GM21390 (cell line): Measurements from ENCODE around the gene CTNS.

Experiments
- ATAC-seq: cut with Tn5 transposase; IDR thresholded peaks from one replicate; pipeline ENCODE4 v1.9.1; 2021; ENCODE audit not compliant: unreplicated experiment

The CTNS gene

DNA sequence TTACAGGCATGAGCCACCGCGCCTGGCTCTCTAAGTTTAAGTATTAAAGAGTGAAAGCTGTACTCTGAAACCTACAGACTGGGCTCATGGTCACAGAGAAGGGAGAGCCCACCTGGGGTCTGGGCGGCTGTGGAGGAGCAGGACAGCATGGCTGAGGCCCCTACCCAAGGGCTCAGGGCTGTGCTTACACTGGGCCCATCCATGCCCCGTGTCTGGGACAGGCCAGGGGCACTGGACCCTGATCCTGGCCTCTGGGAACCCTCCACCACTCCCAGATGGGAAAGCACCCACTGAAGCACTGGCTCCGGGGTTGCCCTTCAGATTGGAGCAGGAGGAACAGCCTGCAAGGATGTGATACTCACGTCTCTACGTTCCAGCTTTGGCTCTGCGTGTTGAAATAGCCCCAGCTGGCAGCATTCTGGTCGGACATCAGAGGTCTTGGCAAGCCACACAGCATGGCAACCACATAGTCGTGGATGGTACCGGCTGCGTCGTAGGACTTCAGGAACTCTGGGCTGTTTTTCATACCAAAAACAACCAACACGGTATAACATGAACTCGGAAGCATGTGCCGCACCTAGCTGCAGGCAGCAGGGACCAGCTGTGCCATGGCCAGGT is 13.5 kb upstream of the CTNS start:
- no peak for ATAC-seq

DNA sequence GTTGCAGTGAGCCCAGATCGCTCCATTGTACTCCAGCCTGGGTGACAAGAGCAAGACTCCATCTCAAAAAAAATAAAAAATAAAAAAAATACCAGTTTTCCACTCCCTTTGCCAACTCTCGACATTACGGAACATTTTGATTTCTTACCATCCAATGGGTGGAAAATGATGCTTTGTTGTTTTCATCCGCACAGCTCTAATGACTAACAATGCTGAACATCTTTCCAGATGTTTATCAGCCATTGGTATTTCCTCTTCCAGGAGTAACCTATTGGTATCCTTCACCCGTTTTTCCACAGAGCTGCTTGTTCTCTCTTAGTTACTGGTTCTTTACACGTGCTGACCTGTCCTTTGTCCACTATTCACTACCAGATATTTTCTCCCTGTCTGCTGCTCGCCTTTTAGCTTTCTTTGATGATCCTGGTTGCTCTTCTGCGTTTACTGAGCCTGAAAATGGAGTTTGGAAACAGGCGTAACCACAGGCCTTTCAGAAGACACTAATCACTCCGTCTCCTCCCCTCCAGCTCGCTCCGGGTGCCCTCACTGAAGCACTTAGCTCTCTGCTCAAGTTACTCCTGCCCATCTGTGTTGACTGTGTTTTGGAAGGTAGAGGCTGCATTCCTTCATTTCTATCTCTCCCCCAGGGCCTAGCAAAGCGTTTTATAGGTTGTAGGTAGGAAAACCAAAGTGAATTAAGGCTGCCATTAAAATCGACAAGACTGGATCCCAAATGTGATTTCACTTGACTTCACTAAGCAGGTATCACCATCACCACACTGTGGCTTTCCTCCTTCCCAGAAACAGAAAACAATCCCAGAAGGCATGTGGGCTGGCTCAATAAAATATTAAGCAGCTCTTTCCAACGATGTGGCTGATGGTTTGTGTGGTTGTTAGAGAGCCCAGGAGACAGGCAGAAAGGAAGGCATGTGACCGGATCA is 9.5 kb upstream of the CTNS start:
- ATAC-seq = no peak

DNA sequence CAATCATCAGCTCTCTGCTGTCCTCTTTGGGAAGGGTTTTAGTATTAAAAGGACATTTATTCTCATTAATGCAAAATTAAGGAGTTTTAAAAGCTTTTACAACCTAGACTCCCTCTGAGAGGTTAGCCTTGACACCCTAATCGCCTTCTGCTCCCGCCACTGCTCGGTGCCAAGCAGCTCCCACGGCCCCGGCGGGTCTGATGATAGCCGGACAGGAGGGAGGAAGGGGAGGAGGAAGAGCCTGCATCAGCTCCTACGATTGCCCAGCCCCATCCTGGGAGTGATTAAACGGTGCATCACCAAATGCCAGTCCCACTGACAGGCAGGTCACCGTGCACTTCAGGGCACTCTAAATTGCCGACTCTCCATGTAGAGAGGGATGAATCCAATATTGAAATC is 8.8 kb upstream of the CTNS start:
- no peak for ATAC-seq

DNA sequence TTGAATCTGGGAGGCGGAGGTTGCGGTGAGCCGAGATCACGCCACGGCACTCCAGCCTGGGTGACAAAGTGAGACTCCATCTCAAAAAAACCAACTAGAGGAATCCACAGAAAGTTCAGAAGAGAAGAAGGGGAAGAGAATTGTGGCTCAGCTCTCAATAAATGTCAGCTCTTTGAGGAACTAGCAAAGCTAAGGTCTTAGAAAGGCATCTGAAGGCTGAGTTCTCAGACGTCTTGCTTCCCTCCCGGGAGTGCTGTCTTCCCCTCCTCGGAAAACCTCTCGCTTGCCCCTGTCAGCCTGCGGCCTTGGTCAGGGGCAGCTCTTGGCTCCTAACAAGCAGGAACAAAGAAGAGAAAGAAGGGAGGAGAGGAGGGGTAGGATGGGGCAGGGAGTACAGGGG is 5.8 kb upstream of the CTNS start:
- no peak for ATAC-seq

DNA sequence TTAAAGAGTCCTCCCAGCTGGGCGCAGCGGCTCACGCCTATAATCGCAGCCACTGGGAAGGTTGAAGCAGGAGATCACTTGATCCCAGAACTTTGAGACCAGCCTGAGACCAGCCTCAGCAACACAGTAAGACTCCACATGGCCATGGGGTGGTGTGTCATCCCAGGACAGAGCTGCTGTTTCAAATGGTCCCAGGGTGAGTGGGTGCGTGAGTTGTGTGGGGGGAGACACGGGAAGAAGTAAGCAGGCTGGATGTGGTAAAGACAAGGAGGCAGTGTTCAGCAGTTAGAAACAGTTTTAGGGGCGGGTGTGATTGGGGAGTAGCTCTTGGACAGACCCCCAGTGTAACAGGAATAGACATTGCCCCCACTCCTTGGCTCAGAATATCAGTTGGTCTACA is 4.3 kb upstream of the CTNS start:
- no peak for ATAC-seq

DNA sequence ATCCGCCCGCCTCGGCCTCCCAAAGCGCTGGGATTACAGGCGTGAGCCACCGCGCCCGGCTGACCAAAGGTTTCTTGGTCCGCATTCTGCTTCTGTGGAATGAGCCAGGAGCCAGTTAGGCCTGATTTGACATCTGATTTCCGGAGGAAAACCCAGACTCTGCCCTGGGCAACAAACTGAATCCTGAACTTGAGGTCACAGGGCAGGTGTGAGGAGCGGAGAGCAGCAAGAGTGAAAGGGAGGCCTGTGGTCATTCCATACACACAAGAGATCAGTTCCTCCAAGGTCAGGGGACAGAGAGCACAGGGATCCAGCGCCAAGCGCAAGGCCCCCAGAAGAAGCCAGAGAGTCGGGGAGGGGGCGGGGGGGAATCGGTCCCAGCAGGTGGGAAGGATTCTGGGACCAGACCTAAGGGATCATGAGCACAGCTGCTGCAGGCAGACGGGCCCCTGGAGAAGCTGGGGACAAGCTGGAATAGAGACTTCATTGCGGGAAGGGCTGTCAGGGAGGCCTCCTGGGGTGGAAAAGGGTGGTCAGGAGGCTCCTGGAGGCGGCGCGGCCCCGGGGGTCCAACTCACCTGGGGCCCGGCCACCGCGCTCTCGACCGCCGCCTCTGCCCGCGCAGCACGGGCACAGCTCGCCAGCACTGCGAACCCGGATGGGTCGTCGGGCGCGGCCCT is 946 bp upstream of the CTNS start:
- ATAC-seq = no peak

DNA sequence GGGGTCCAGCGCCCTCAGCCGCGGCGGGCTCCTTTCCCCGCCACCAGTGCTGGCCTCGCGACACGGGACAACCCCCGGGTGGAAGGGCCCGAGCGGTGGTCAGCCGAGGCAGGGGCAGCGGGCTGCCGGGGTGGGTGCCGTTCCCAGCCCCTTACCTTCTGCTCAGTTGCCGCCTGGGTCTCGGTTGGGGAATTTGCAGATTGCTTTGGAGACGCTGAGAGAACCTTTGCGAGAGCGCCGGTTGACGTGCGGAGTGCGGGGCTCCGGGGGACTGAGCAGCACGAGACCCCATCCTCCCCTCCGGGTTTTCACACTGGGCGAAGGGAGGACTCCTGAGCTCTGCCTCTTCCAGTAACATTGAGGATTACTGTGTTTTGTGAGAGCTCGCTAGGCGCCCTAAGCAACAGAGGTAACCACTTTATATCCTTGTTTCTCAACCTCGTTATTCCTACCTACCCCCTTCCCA is 381 bp downstream of the CTNS start:
- ATAC-seq = peak; percentile 2

DNA sequence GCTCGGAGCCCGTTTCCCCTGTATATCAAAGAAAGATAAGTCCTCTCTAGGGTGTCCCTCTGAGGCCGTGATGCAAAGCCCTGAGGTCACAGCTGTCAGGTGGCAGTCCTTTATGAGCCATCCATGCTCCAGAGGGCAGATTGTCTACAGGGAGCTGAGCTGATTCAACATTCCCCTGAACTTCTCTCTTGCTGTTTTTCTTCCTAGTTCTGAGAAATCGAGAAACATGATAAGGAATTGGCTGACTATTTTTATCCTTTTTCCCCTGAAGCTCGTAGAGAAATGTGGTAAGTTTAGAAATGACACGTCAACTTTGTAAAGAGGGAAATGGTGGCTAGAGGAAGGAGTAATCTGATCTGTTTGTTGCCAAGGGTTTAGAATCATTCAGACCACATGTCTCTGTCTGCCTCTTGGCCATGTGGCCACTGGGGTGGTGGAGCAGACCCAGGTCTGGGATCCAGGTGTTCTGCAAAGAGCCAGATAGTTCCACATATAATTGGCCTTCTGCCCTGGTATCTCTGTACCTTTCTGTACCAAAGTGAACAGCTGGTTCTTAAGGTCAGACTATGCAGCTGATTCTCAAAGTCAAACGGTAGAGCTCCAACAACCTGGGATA is 3.5 kb downstream of the CTNS start:
- no peak for ATAC-seq

DNA sequence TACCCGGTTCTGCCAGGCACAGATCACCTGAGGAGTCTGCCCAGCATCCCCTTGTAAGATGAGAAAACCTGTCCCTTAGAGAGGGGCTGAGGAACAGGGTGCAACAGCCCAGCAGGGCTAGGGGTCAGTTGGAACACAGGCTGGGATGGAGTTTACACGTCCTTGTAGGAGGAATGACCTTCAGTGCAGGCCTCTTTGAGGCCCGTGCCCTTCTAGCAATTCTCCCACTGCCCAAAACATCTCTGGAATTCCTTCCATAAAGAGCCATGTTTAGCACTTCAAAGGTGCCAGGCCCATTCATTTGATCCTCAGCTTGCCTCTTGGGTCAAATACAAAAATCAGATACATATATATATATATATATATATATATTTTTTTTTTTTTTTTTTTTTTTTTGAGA is 4.5 kb downstream of the CTNS start:
- no peak for ATAC-seq

DNA sequence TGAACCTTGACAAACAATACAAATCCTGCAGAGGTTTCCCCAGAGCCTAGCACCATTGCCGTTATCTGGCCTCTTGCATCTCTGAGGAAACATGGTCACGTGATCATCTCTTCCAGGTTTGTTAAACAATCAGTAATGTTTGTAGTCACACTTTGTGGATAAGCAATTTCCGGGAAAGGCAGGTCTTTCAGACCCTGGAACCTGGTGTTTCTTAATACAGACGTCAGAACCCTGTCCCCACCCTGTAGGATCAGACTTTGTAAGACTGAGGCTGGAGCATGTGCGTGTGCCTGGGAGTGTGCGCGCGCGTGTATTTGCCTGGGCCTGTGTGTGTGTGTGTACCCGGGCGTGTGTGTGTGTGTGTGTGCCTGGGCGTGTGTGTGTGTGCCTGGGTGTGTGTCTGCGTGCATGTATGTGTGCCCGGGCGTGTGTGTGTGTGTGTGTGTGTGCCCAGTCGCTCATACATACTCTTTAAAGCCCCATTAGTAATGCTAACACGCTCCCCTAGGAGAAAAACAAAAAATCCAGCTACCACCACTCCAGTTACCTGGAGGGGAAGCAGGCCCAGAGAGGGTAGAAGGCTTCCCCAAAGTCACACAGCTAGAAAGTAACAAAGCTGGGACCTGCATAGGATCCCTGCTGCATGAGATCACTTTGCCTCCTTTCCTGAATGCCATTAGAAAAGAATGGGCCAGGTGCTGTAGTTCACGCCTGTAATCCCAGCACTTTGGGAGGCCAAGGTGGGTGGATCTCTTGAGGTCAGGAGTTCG is 5.3 kb downstream of the CTNS start:
- ATAC-seq = no peak

DNA sequence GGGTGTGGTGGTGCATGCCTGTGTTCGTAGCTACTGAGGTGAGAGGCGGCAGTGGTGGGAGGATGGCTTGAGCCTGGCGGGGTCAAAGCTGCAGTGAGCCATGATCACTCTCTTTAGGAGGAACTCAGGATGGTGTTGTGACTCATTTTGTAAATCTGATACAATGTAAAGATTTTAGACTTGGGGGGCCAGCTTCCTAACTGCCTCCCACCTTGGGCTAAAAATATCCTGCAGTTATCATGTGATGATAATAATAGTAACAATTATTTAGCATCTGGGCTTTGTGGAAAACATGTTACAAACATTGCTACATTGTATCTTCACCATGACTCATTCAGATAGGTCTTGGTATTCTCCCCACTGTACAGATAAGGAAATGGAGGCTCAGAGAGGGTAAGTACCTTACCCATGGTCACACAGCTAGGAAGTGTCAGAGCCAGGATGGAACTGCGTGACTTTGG is 7.4 kb downstream of the CTNS start:
- ATAC-seq = no peak

DNA sequence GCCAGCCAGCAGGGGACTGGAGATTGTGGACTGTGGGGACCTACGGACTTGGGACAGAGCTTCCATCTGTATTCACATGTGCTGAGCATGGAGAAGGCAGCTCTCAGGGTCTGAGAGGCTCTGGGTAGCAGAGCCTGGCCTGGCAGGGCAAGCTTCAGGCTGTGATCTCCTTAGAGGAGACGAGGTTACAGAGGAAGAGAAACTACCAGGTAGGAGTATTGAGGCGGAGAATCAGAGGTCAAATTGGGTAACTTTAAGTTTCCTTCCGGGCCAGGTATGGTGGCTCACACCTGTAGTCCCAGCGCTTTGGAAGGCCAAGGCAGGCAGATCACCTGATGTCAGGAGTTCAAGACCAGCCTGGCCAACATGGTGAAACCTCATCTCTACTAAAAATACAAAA is 8.8 kb downstream of the CTNS start:
- ATAC-seq = no peak

DNA sequence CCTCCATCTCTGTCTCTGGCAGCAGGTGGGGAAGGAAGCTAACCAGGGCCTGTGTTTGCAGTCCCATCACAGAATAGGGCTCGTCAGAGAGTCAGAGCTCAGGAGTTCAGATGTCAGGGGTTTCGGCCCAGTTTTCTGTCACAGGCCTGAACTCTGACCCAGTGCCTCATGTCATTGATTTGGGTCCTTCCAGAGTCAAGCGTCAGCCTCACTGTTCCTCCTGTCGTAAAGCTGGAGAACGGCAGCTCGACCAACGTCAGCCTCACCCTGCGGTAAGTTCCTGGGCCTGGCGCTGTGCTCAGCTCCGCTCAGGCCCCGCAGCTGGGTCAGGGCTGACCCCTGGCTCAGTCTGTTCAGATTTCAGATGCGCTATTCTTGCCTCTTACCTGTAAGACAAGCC is 10.7 kb downstream of the CTNS start:
- ATAC-seq = no peak

DNA sequence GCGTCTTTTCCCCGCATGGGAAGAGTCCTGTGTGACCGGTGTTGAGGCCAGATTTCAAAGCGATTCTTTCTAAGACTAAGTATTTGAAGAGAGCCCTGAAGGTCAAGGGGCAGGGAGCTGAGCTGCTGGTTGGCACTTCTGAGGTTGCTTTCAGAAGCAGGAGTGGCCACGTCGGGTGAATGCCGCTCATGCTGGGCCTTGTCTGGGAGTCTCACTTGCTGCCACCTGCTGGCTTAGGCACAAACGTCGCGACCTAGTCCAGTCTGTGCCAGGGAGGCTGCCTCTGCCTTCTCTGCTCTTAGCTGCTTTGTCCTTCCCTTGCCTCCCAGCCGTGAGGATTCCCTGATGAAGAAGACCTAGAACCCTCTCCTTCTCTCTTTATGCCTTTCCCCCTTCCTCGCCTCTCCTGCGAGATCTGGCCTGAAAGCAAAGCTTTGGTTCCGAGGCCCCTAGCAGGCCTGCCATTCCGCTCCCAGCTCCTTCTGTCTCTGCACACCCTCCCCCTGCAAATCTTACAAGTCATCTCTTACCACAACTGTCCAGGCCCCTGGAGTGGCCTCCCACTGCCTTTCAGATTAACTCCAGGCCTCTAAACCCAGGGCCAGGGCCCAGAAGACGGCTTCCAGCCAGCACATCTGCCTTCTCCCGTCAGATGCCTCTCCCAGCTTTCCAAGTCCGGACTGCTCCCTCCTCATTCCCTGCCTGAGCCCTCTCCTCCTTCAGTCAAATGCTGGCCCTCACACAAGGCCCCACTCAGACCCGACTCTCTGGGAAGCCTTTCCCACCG is 11.4 kb downstream of the CTNS start:
- ATAC-seq = no peak

DNA sequence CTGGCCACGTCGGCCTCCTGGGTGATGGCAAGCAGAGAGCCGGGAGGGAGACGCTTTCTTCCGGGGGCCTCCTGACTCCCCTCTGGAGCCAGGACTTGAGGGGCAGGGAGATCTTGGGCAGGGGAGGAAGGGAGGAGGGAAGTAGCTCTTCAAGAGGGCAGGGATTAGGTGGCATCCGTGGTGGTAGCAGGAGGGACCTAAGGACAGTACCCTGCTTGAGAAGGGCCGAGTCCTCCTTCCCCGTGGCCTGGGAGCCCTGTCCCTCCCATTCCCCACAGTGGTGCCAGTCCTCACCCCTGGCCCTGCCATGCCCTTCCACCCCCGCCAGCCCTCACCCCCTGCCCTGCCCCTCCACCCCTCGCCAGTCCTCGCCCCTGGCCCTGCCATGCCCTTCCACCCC is 19.2 kb downstream of the CTNS start:
- no peak for ATAC-seq

DNA sequence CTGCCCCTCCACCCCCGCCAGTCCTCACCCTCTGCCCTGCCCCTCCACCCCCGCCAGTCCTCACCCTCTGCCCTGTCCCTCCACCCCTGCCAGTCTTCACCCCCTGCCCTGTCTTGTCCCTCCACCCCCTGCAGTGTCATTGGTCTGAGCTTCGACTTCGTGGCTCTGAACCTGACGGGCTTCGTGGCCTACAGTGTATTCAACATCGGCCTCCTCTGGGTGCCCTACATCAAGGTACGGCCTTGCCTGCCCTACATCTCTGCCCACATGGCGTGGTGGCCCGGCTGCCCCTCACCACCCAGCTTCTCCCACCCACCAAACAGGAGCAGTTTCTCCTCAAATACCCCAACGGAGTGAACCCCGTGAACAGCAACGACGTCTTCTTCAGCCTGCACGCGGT is 19.8 kb downstream of the CTNS start:
- no peak for ATAC-seq

DNA sequence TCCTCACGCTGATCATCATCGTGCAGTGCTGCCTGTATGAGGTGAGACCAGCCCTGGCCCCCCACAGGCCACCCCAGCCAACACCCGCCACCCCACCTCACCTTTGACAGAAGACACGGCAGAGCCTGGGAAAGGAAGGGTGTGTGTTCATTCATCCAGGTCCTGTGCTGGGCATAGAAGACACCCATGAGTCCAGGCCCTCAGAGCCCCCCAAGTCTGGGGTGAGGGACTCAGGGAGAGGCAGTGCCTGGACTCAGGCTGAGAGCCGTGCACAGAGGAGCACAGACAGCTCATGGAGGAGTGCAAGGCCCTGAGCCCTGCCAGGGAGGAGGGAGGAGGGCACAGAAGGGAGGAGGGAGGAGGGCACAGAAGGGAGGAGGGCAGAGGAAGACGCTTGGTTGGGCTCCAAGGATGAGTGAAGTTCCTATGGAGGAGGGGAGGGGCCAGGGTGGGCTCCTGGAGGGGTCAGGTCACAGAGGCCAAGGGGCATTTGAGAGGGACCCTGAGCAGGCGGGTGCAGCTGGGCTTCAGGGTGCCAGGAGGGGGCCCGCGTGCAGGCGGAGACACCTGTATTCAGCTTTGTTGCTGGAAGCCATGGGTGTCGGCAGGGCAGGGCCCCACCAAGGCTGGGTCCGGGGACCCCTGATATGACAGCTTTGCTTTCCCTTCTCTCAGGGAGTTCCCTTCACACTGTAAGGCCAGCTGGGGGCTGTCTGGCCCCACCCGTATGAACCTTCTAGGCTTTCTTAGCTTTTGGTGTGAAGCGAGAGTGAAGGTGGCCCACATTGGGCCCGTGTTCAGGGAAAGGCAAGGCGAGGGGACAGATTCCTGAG is 20.4 kb downstream of the CTNS start:
- no peak for ATAC-seq

DNA sequence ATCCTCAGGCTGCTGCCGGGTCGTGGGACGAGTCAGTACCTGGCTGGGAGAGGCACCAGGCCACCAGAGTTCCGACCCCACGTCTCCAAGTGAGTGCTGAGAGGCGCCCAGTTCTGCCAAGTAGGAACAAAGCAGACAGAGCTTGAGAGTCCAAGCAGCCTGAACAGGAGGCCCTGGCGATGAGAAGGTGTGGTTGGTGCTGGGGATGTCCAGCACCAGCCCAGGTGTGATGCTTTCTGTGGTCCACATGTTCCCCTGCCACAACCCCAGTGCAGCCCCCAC is 21.0 kb downstream of the CTNS start:
- ATAC-seq = no peak
